ENCODE results near the gene KCNQ5.

Gene KCNQ5

GRCh38 chr6:72863131-72863530, 241.3 kb downstream of the KCNQ5 start:
- Histone ChIP-seq H3K4me2 (ENCODE audit: low read length) (no peak overlapping the region), H3K27ac (ENCODE audit: low read depth, low read length) (no peak overlapping the region)
- no peak for TF ChIP-seq CTCF (IDR thresholded peaks at IDR 0.05; ENCODE audit: low read depth, low read length, poor library complexity, severe bottlenecking)
- TF ChIP-seq EZH2phosphoT487 (IDR thresholded peaks at IDR 0.05; ENCODE audit: borderline replicate concordance, low read length), result no peak

GRCh38 chr6:72864236-72864635, 242.4 kb downstream of the KCNQ5 start:
- H3K4me2 ChIP-seq (ENCODE audit: low read length), result no peak overlapping the region

More at GRCh38 chr6:72863131-72863530, 241.3 kb downstream of the KCNQ5 start:
- H4K20me1 ChIP-seq (ENCODE audit: control insufficient read depth, insufficient read depth, low read depth, low read length), result no peaks in the 10 kb centered on the region
- H3K27me3 ChIP-seq (ENCODE audit: control insufficient read depth, low read length), result no peaks in the 10 kb centered on the region
- H3K36me3 ChIP-seq (ENCODE audit: control insufficient read depth, low read length), result 0 out of 2 replicates have a peak, but pooled peaks cover 2% of the 10 kb centered on the region
- no peaks in the 10 kb centered on the region for H3K9me3 ChIP-seq (ENCODE audit: control insufficient read depth, insufficient read depth, low read length)
- H3K4me1 ChIP-seq (ENCODE audit: control insufficient read depth, low read length), result peaks cover 11% of the 10 kb centered on the region
- H3K79me2 ChIP-seq (ENCODE audit: control insufficient read depth, low read length), result peaks cover 23% of the 10 kb centered on the region
- H3K9me2 ChIP-seq (replicated peaks; ENCODE audit: control insufficient read depth, low read length), result no peaks in the 10 kb centered on the region
- H3F3A ChIP-seq (ENCODE audit: control insufficient read depth, insufficient read depth), result no peaks in the 10 kb centered on the region
- no peak overlapping the region for H3K4me3 ChIP-seq (ENCODE audit: low read length)

DNA sequence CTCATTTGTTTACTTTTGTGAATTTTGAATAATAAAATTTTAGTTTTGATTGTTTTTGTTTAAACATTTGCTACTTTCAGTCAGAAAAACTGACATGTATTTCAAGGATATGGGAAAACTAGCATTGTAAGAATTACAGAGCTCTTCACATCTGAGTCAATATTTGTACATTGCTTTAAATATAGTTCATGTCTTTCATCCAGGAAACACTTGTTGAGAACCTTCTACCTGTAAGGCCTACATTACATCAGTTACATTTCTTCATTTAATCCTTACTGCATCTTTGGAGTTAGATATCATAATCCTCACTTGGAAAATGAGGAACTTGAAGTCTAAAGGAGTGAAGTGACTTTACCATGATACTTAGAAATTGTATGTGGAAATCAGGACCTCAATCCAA, 242.9 kb downstream of the KCNQ5 start:
- H3K27me3 ChIP-seq (ENCODE audit: control insufficient read depth, low read length), result no peaks in the 10 kb centered on the region
- no peak overlapping the region for H3K4me2 ChIP-seq (ENCODE audit: low read length)
- H3K79me2 ChIP-seq (ENCODE audit: control insufficient read depth, low read length), result peaks cover 19% of the 10 kb centered on the region
- no peak for TF ChIP-seq CTCF (IDR thresholded peaks at IDR 0.05; ENCODE audit: low read depth, low read length, poor library complexity, severe bottlenecking)
- TF ChIP-seq EZH2phosphoT487 (IDR thresholded peaks at IDR 0.05; ENCODE audit: borderline replicate concordance, low read length), result no peak
- no peak overlapping the region for H3K4me3 ChIP-seq (ENCODE audit: low read length)
- H3K27ac ChIP-seq (ENCODE audit: low read depth, low read length), result no peak overlapping the region
- no peaks in the 10 kb centered on the region for H3K9me2 ChIP-seq (replicated peaks; ENCODE audit: control insufficient read depth, low read length)
- peaks cover 11% of the 10 kb centered on the region for H3K4me1 ChIP-seq (ENCODE audit: control insufficient read depth, low read length)
- 0 out of 2 replicates have a peak, but pooled peaks cover 2% of the 10 kb centered on the region for H3K36me3 ChIP-seq (ENCODE audit: control insufficient read depth, low read length)
- H4K20me1 ChIP-seq (ENCODE audit: control insufficient read depth, insufficient read depth, low read depth, low read length), result no peaks in the 10 kb centered on the region
- no peaks in the 10 kb centered on the region for H3F3A ChIP-seq (ENCODE audit: control insufficient read depth, insufficient read depth)
- H3K9me3 ChIP-seq (ENCODE audit: control insufficient read depth, insufficient read depth, low read length), result no peaks in the 10 kb centered on the region

More at GRCh38 chr6:72864236-72864635, 242.4 kb downstream of the KCNQ5 start:
- Histone ChIP-seq H4K20me1 (ENCODE audit: control insufficient read depth, insufficient read depth, low read depth, low read length) (no peaks in the 10 kb centered on the region), H3K27ac (ENCODE audit: low read depth, low read length) (no peak overlapping the region), H3K9me2 (replicated peaks; ENCODE audit: control insufficient read depth, low read length) (no peaks in the 10 kb centered on the region), H3K9me3 (ENCODE audit: control insufficient read depth, insufficient read depth, low read length) (no peaks in the 10 kb centered on the region), H3K79me2 (ENCODE audit: control insufficient read depth, low read length) (peaks cover 23% of the 10 kb centered on the region), H3K4me1 (ENCODE audit: control insufficient read depth, low read length) (peaks cover 11% of the 10 kb centered on the region), H3F3A (ENCODE audit: control insufficient read depth, insufficient read depth) (no peaks in the 10 kb centered on the region), H3K36me3 (ENCODE audit: control insufficient read depth, low read length) (0 out of 2 replicates have a peak, but pooled peaks cover 2% of the 10 kb centered on the region), H3K27me3 (ENCODE audit: control insufficient read depth, low read length) (no peaks in the 10 kb centered on the region), H3K4me3 (ENCODE audit: low read length) (no peak overlapping the region)
- TF ChIP-seq EZH2phosphoT487 (IDR thresholded peaks at IDR 0.05; ENCODE audit: borderline replicate concordance, low read length) (no peak), CTCF (IDR thresholded peaks at IDR 0.05; ENCODE audit: low read depth, low read length, poor library complexity, severe bottlenecking) (no peak)

Measured in DOHH2 (cell line).